HEK293 (cell line): Measurements from ENCODE around the gene TIE1.

Experiments used
- MZF1 ChIP-seq: fragments of 450-650 bp; formaldehyde crosslinking; IDR thresholded peaks from 2 replicates; pipeline ENCODE4 v1.5.1; 2017; ENCODE audit warnings: missing biosample characterization, missing genetic modification characterization, borderline replicate concordance
- TCF7L2 ChIP-seq: IDR thresholded peaks from 2 replicates; pipeline ENCODE4 v1.6.1; 2011; ENCODE audit warnings: low read depth, mild to moderate bottlenecking, inconsistent platforms, low read length, moderate library complexity, borderline replicate concordance
- ZBTB17 ChIP-seq: fragments of 450-650 bp; formaldehyde crosslinking; IDR thresholded peaks from 2 replicates; pipeline ENCODE4 v1.5.1; 2016; ENCODE audit warnings: missing biosample characterization, missing genetic modification characterization
- ZNF510 ChIP-seq: fragments of 450-650 bp; formaldehyde crosslinking; IDR thresholded peaks from 2 replicates; pipeline ENCODE4 v1.5.1; 2018; ENCODE audit warnings: mild to moderate bottlenecking, missing genetic modification characterization, missing biosample characterization; ENCODE audit not compliant: insufficient replicate concordance
- TF ChIP-seq, protein P1 (sequence below): fragments of 450-650 bp; formaldehyde crosslinking; IDR thresholded peaks from 2 replicates; pipeline ENCODE4 v1.5.1; 2016; ENCODE audit warnings: missing biosample characterization, missing genetic modification characterization
- TF ChIP-seq, protein P2 (sequence below): fragments of 450-650 bp; formaldehyde crosslinking; IDR thresholded peaks from 2 replicates; pipeline ENCODE4 v1.5.1; 2016; ENCODE audit warnings: missing biosample characterization, missing genetic modification characterization
- TF ChIP-seq, protein P3 (sequence below): fragments of 450-650 bp; formaldehyde crosslinking; IDR thresholded peaks from 2 replicates; pipeline ENCODE4 v1.5.1; 2016; ENCODE audit warnings: missing biosample characterization, missing genetic modification characterization, low read depth
- TF ChIP-seq, protein P4 (sequence below): sonication (generic); formaldehyde crosslinking; IDR thresholded peaks from 2 replicates; pipeline ENCODE4 v1.8.1; 2022; ENCODE audit warnings: mild to moderate bottlenecking, moderate library complexity, missing genetic modification reagents

DNA sequence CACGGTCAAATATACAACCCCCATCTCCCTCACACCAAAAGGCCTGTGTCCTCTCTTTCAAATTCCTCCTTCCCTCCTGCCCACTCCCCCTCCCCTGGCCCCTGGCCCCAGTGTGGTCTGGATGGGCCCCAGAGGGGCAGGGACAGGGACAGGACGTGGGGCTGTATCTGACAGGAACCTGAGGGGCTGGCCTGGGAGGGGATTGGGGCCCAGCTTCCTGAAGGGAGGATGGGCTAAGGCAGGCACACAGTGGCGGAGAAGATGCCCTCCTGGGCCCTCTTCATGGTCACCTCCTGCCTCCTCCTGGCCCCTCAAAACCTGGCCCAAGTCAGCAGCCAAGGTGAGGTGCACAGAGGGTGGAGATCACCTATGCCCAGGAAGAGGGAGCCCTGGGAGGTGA lies 36.8 kb downstream of the TIE1 start, which contains the start of gene MPL:
- TF ChIP-seq, protein P1, sequence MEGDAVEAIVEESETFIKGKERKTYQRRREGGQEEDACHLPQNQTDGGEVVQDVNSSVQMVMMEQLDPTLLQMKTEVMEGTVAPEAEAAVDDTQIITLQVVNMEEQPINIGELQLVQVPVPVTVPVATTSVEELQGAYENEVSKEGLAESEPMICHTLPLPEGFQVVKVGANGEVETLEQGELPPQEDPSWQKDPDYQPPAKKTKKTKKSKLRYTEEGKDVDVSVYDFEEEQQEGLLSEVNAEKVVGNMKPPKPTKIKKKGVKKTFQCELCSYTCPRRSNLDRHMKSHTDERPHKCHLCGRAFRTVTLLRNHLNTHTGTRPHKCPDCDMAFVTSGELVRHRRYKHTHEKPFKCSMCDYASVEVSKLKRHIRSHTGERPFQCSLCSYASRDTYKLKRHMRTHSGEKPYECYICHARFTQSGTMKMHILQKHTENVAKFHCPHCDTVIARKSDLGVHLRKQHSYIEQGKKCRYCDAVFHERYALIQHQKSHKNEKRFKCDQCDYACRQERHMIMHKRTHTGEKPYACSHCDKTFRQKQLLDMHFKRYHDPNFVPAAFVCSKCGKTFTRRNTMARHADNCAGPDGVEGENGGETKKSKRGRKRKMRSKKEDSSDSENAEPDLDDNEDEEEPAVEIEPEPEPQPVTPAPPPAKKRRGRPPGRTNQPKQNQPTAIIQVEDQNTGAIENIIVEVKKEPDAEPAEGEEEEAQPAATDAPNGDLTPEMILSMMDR (tag by site-specific recombination), result no peak
- TF ChIP-seq, protein P2, sequence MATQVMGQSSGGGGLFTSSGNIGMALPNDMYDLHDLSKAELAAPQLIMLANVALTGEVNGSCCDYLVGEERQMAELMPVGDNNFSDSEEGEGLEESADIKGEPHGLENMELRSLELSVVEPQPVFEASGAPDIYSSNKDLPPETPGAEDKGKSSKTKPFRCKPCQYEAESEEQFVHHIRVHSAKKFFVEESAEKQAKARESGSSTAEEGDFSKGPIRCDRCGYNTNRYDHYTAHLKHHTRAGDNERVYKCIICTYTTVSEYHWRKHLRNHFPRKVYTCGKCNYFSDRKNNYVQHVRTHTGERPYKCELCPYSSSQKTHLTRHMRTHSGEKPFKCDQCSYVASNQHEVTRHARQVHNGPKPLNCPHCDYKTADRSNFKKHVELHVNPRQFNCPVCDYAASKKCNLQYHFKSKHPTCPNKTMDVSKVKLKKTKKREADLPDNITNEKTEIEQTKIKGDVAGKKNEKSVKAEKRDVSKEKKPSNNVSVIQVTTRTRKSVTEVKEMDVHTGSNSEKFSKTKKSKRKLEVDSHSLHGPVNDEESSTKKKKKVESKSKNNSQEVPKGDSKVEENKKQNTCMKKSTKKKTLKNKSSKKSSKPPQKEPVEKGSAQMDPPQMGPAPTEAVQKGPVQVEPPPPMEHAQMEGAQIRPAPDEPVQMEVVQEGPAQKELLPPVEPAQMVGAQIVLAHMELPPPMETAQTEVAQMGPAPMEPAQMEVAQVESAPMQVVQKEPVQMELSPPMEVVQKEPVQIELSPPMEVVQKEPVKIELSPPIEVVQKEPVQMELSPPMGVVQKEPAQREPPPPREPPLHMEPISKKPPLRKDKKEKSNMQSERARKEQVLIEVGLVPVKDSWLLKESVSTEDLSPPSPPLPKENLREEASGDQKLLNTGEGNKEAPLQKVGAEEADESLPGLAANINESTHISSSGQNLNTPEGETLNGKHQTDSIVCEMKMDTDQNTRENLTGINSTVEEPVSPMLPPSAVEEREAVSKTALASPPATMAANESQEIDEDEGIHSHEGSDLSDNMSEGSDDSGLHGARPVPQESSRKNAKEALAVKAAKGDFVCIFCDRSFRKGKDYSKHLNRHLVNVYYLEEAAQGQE (tag by site-specific recombination), result no peak
- TF ChIP-seq ZBTB17 (tag by site-specific recombination) (no peak), MZF1 (no peak), ZNF510 (tag by site-specific recombination) (no peak), TCF7L2 (no peak)
- TF ChIP-seq, protein P3, sequence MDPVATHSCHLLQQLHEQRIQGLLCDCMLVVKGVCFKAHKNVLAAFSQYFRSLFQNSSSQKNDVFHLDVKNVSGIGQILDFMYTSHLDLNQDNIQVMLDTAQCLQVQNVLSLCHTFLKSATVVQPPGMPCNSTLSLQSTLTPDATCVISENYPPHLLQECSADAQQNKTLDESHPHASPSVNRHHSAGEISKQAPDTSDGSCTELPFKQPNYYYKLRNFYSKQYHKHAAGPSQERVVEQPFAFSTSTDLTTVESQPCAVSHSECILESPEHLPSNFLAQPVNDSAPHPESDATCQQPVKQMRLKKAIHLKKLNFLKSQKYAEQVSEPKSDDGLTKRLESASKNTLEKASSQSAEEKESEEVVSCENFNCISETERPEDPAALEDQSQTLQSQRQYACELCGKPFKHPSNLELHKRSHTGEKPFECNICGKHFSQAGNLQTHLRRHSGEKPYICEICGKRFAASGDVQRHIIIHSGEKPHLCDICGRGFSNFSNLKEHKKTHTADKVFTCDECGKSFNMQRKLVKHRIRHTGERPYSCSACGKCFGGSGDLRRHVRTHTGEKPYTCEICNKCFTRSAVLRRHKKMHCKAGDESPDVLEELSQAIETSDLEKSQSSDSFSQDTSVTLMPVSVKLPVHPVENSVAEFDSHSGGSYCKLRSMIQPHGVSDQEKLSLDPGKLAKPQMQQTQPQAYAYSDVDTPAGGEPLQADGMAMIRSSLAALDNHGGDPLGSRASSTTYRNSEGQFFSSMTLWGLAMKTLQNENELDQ (tag by site-specific recombination), result no peak
- TF ChIP-seq, protein P4, sequence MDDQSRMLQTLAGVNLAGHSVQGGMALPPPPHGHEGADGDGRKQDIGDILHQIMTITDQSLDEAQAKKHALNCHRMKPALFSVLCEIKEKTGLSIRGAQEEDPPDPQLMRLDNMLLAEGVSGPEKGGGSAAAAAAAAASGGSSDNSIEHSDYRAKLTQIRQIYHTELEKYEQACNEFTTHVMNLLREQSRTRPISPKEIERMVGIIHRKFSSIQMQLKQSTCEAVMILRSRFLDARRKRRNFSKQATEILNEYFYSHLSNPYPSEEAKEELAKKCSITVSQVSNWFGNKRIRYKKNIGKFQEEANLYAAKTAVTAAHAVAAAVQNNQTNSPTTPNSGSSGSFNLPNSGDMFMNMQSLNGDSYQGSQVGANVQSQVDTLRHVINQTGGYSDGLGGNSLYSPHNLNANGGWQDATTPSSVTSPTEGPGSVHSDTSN, result no peak
